Activated CD4-positive, alpha-beta T cell treated with anti-CD3 and anti-CD28 coated beads, Interleukin-10, Interleukin-2, amounts not matched to agents 100 ng/mL and 50 ng/mL, durations not matched to agents 16 hours and 8 hours (primary cell): ENCODE measurements around the gene PTPN20.
"Not testable (repeated sequence)": the region's sequence is repeated elsewhere in the genome, so short reads cannot be mapped to it uniquely, and the experiment has no call there.

Source experiments
- DNase-seq: peaks from one replicate; pipeline ENCODE4 v3.0.0-alpha.2; 2020

The PTPN20 gene

GRCh38 chr10:46911144-46911876 lies at the start of gene PTPN20:
Gene PTPN20 (plus strand): TSS chr10:46911428. CDS start chr10:46932500, 21,072 bp downstream.
- not testable (repeated sequence) for DNase-seq

GRCh38 chr10:46869716-46870115 lies 41.5 kb upstream of the PTPN20 start:
- DNase-seq: not testable (repeated sequence)

- not testable (repeated sequence) for DNase-seq
Observed at GRCh38 chr10:46871583-46871982, 39.6 kb upstream of the PTPN20 start.

- not testable (repeated sequence) for DNase-seq
Observed at GRCh38 chr10:46875304-46875703, 35.9 kb upstream of the PTPN20 start.

GRCh38 chr10:46876773-46877172 lies 34.5 kb upstream of the PTPN20 start:
- not testable (repeated sequence) for DNase-seq

GRCh38 chr10:46878761-46879160 lies 32.5 kb upstream of the PTPN20 start:
- DNase-seq: not testable (repeated sequence)

- peak; percentile 16 for DNase-seq
Observed at GRCh38 chr10:46890813-46891611, 20.2 kb upstream of the PTPN20 start.

- not testable (repeated sequence) for DNase-seq
Observed at GRCh38 chr10:46896762-46897692, 14.2 kb upstream of the PTPN20 start.

- DNase-seq: not testable (repeated sequence)
Observed at GRCh38 chr10:46901247-46901646, 10.0 kb upstream of the PTPN20 start.

GRCh38 chr10:46903874-46904273 lies 7.4 kb upstream of the PTPN20 start:
- DNase-seq: not testable (repeated sequence)

GRCh38 chr10:46906359-46906758 lies 4.9 kb upstream of the PTPN20 start:
- not testable (repeated sequence) for DNase-seq

- not testable (repeated sequence) for DNase-seq
Observed at GRCh38 chr10:46907185-46908117, 3.8 kb upstream of the PTPN20 start.

GRCh38 chr10:46922498-46922897 lies 11.3 kb downstream of the PTPN20 start:
- DNase-seq: not testable (repeated sequence)

GRCh38 chr10:46925156-46925555 lies 13.9 kb downstream of the PTPN20 start:
- not testable (repeated sequence) for DNase-seq

GRCh38 chr10:46925853-46926252 lies 14.6 kb downstream of the PTPN20 start:
- not testable (repeated sequence) for DNase-seq

GRCh38 chr10:46928810-46929209 lies 17.6 kb downstream of the PTPN20 start:
- DNase-seq: not testable (repeated sequence)

GRCh38 chr10:46932383-46932782 lies 21.2 kb downstream of the PTPN20 start:
- not testable (repeated sequence) for DNase-seq

- not testable (repeated sequence) for DNase-seq
Observed at GRCh38 chr10:46941091-46941490, 29.9 kb downstream of the PTPN20 start.

- DNase-seq: not testable (repeated sequence)
Observed at GRCh38 chr10:46948687-46949518, 37.7 kb downstream of the PTPN20 start.

GRCh38 chr10:46952540-46952939 lies 41.3 kb downstream of the PTPN20 start:
- DNase-seq: not testable (repeated sequence)
